ENCODE results near the gene BMPR1A.

Gene BMPR1A

GRCh38 chr10:86804805-86805204 is 48.4 kb downstream of the BMPR1A start:
- DNase-seq = no peak

- no peak for DNase-seq
Observed at GRCh38 chr10:86813101-86813500, 56.7 kb downstream of the BMPR1A start.

- DNase-seq = no peak
Observed at GRCh38 chr10:86813982-86814381, 57.6 kb downstream of the BMPR1A start.

- no peak for DNase-seq
Observed at GRCh38 chr10:86815035-86815617, 58.7 kb downstream of the BMPR1A start.

- DNase-seq = no peak
Observed at GRCh38 chr10:86815640-86816039, 59.2 kb downstream of the BMPR1A start.

GRCh38 chr10:86817246-86817645 is 60.8 kb downstream of the BMPR1A start:
- DNase-seq = no peak

- DNase-seq = no peak
Observed at GRCh38 chr10:86819567-86819966, 63.1 kb downstream of the BMPR1A start.

- DNase-seq = no peak
Observed at GRCh38 chr10:86820509-86820908, 64.1 kb downstream of the BMPR1A start.

GRCh38 chr10:86821388-86821999 is 65.1 kb downstream of the BMPR1A start:
- DNase-seq = no peak

GRCh38 chr10:86823565-86823964 is 67.1 kb downstream of the BMPR1A start:
- DNase-seq = no peak

GRCh38 chr10:86824151-86824550 is 67.7 kb downstream of the BMPR1A start:
- DNase-seq = no peak

- DNase-seq = no peak
Observed at GRCh38 chr10:86825366-86825765, 68.9 kb downstream of the BMPR1A start.

- no peak for DNase-seq
Observed at GRCh38 chr10:86827639-86828038, 71.2 kb downstream of the BMPR1A start.

- no peak for DNase-seq
Observed at GRCh38 chr10:86828145-86828544, 71.7 kb downstream of the BMPR1A start.

- DNase-seq = no peak
Observed at GRCh38 chr10:86829472-86829871, 73.1 kb downstream of the BMPR1A start.

- no peak for DNase-seq
Observed at GRCh38 chr10:86830043-86830591, 73.7 kb downstream of the BMPR1A start.

- DNase-seq = no peak
Observed at GRCh38 chr10:86833969-86834368, 77.5 kb downstream of the BMPR1A start.

GRCh38 chr10:86836044-86836443 is 79.6 kb downstream of the BMPR1A start:
- no peak for DNase-seq

- no peak for DNase-seq
Observed at GRCh38 chr10:86837663-86838062, 81.2 kb downstream of the BMPR1A start.

- DNase-seq = no peak
Observed at GRCh38 chr10:86840498-86840897, 84.1 kb downstream of the BMPR1A start.

- no peak for DNase-seq
Observed at GRCh38 chr10:86846088-86846487, 89.7 kb downstream of the BMPR1A start.

GRCh38 chr10:86848747-86849146 is 92.3 kb downstream of the BMPR1A start:
- no peak for DNase-seq

- DNase-seq = no peak
Observed at GRCh38 chr10:86849181-86849894, 92.9 kb downstream of the BMPR1A start.

- no peak for DNase-seq
Observed at GRCh38 chr10:86850481-86850880, 94.1 kb downstream of the BMPR1A start.
